ENCODE data around the gene MAPK8IP3.

MAPK8IP3 gene

GRCh38 chr16:1759511-1759910 is 53.5 kb downstream of the MAPK8IP3 start:
- Histone ChIP-seq H3K4me3 (ENCODE audit: low read length) (no peak overlapping the region), H3K9me2 (replicated peaks; ENCODE audit: insufficient read depth, low read length) (no peaks in the 10 kb centered on the region), H4K20me1 (ENCODE audit: insufficient read depth, low read length) (no peaks in the 10 kb centered on the region), H3K9me3 (replicated peaks; ENCODE audit: insufficient read depth, low read length) (no peaks in the 10 kb centered on the region), H3K4me1 (ENCODE audit: low read length) (no peaks in the 10 kb centered on the region), H3K27me3 (replicated peaks; ENCODE audit: insufficient read depth, low read length) (no peaks in the 10 kb centered on the region), H3K36me3 (replicated peaks; ENCODE audit: insufficient read depth, low read length) (no peaks in the 10 kb centered on the region), H3K9ac (ENCODE audit: low read length) (no peak overlapping the region), H2AFZ (ENCODE audit: low read length) (no peak overlapping the region), H3F3A (ENCODE audit: insufficient read depth, low read length) (no peaks in the 10 kb centered on the region), H3K4me2 (ENCODE audit: low read depth, low read length) (no peak overlapping the region), H3K79me2 (ENCODE audit: low read length) (no peaks in the 10 kb centered on the region), H3K27ac (ENCODE audit: low read length) (no peak overlapping the region)
- TF ChIP-seq EZH2 (optimal IDR thresholded peaks at IDR 0.05; ENCODE audit: low read depth, low read length) (no peak), EZH2phosphoT487 (IDR thresholded peaks at IDR 0.05; ENCODE audit: low read length) (no peak)
- TF ChIP-seq, protein P1, sequence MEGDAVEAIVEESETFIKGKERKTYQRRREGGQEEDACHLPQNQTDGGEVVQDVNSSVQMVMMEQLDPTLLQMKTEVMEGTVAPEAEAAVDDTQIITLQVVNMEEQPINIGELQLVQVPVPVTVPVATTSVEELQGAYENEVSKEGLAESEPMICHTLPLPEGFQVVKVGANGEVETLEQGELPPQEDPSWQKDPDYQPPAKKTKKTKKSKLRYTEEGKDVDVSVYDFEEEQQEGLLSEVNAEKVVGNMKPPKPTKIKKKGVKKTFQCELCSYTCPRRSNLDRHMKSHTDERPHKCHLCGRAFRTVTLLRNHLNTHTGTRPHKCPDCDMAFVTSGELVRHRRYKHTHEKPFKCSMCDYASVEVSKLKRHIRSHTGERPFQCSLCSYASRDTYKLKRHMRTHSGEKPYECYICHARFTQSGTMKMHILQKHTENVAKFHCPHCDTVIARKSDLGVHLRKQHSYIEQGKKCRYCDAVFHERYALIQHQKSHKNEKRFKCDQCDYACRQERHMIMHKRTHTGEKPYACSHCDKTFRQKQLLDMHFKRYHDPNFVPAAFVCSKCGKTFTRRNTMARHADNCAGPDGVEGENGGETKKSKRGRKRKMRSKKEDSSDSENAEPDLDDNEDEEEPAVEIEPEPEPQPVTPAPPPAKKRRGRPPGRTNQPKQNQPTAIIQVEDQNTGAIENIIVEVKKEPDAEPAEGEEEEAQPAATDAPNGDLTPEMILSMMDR (IDR thresholded peaks at IDR 0.05; ENCODE audit: low read length) = no peak
- no peak for DNase-seq

DNA sequence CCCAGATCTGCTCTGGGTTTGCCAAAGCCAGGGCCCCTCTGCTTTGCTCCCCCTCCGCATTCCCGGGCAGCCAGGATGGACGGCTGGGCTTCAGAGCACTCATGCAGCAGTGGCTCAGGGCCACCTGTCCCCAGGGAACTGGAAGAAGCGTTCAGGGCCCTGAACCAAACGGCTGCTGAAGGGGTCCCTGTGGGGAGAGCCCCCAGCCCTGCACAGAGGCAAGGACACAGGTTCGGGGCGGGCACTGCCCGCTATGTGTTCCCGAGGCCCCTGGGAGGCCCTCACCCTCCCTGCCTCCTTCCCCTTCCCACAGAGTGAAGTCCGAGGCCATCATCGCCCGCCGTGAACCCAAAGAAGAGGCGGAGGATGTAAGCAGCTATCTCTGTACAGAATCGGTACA is 54.9 kb downstream of the MAPK8IP3 start:
- H3K9ac ChIP-seq (ENCODE audit: low read length) = no peak overlapping the region
- H3K36me3 ChIP-seq (replicated peaks; ENCODE audit: insufficient read depth, low read length) = no peaks in the 10 kb centered on the region
- no peaks in the 10 kb centered on the region for H3K4me1 ChIP-seq (ENCODE audit: low read length)

GRCh38 chr16:1761751-1762150 is 55.8 kb downstream of the MAPK8IP3 start:
- Histone ChIP-seq H3K4me1 (ENCODE audit: low read length) (no peaks in the 10 kb centered on the region), H3K9ac (ENCODE audit: low read length) (no peak overlapping the region), H3K4me2 (ENCODE audit: low read depth, low read length) (no peak overlapping the region), H3K9me3 (replicated peaks; ENCODE audit: insufficient read depth, low read length) (no peaks in the 10 kb centered on the region), H3F3A (ENCODE audit: insufficient read depth, low read length) (no peaks in the 10 kb centered on the region), H3K36me3 (replicated peaks; ENCODE audit: insufficient read depth, low read length) (no peaks in the 10 kb centered on the region), H3K4me3 (ENCODE audit: low read length) (no peak overlapping the region), H3K27me3 (replicated peaks; ENCODE audit: insufficient read depth, low read length) (no peaks in the 10 kb centered on the region), H2AFZ (ENCODE audit: low read length) (no peak overlapping the region), H3K9me2 (replicated peaks; ENCODE audit: insufficient read depth, low read length) (no peaks in the 10 kb centered on the region), H3K27ac (ENCODE audit: low read length) (no peak overlapping the region), H4K20me1 (ENCODE audit: insufficient read depth, low read length) (no peaks in the 10 kb centered on the region), H3K79me2 (ENCODE audit: low read length) (no peaks in the 10 kb centered on the region)
- DNase-seq = no peak
- TF ChIP-seq EZH2 (optimal IDR thresholded peaks at IDR 0.05; ENCODE audit: low read depth, low read length) = no peak
- TF ChIP-seq EZH2phosphoT487 (IDR thresholded peaks at IDR 0.05; ENCODE audit: low read length) = no peak
- TF ChIP-seq, protein P1 (IDR thresholded peaks at IDR 0.05; ENCODE audit: low read length) = no peak

More for the DNA sequence above, 54.9 kb downstream of the MAPK8IP3 start:
- H3K9me2 ChIP-seq (replicated peaks; ENCODE audit: insufficient read depth, low read length) = no peaks in the 10 kb centered on the region
- H3K4me3 ChIP-seq (ENCODE audit: low read length) = no peak overlapping the region
- no peak for DNase-seq
- TF ChIP-seq, protein P1 (IDR thresholded peaks at IDR 0.05; ENCODE audit: low read length) = no peak
- TF ChIP-seq EZH2 (optimal IDR thresholded peaks at IDR 0.05; ENCODE audit: low read depth, low read length) = no peak
- no peak for TF ChIP-seq EZH2phosphoT487 (IDR thresholded peaks at IDR 0.05; ENCODE audit: low read length)
- no peaks in the 10 kb centered on the region for H3F3A ChIP-seq (ENCODE audit: insufficient read depth, low read length)
- no peaks in the 10 kb centered on the region for H3K9me3 ChIP-seq (replicated peaks; ENCODE audit: insufficient read depth, low read length)
- no peaks in the 10 kb centered on the region for H3K27me3 ChIP-seq (replicated peaks; ENCODE audit: insufficient read depth, low read length)
- no peak overlapping the region for H3K4me2 ChIP-seq (ENCODE audit: low read depth, low read length)
- H3K27ac ChIP-seq (ENCODE audit: low read length) = no peak overlapping the region
- H3K79me2 ChIP-seq (ENCODE audit: low read length) = no peaks in the 10 kb centered on the region
- H4K20me1 ChIP-seq (ENCODE audit: insufficient read depth, low read length) = no peaks in the 10 kb centered on the region
- H2AFZ ChIP-seq (ENCODE audit: low read length) = no peak overlapping the region
